HG03045 (cell line): Measurements from ENCODE around the gene GRAMD1A.
"Not testable (repeated sequence)": the region's sequence is repeated elsewhere in the genome, so short reads cannot be mapped to it uniquely, and the experiment has no call there.

Experiments used
- ATAC-seq: cut with Tn5 transposase; IDR thresholded peaks from one replicate; pipeline ENCODE4 v1.9.1; 2021; ENCODE audit warnings: mild to moderate bottlenecking, moderate library complexity; ENCODE audit not compliant: unreplicated experiment

The GRAMD1A gene

GRCh38 chr19:35015954-35016351 is 15.8 kb downstream of the GRAMD1A start:
- ATAC-seq, result no peak

- no peak for ATAC-seq
Observed at GRCh38 chr19:35017507-35017906, 17.4 kb downstream of the GRAMD1A start.

- no peak for ATAC-seq
Observed at GRCh38 chr19:35018379-35018778, 18.3 kb downstream of the GRAMD1A start.

GRCh38 chr19:35019144-35019543 is 19.0 kb downstream of the GRAMD1A start:
- no peak for ATAC-seq

- ATAC-seq, result no peak
Observed at GRCh38 chr19:35021016-35021415, 20.9 kb downstream of the GRAMD1A start.

- no peak for ATAC-seq
Observed at GRCh38 chr19:35021596-35021995, 21.5 kb downstream of the GRAMD1A start.

- ATAC-seq, result no peak
Observed at GRCh38 chr19:35022460-35022859, 22.3 kb downstream of the GRAMD1A start.

GRCh38 chr19:35023428-35023827 is 23.3 kb downstream of the GRAMD1A start:
- ATAC-seq, result no peak

GRCh38 chr19:35024095-35024494 is 24.0 kb downstream of the GRAMD1A start:
- ATAC-seq, result no peak

- no peak for ATAC-seq
Observed at GRCh38 chr19:35025969-35026368, 25.8 kb downstream of the GRAMD1A start.

GRCh38 chr19:35026418-35026817 is 26.3 kb downstream of the GRAMD1A start:
- ATAC-seq, result no peak

GRCh38 chr19:35027009-35027408 is 26.9 kb downstream of the GRAMD1A start:
- ATAC-seq, result no peak

GRCh38 chr19:35027851-35028599 is 27.9 kb downstream of the GRAMD1A start:
- ATAC-seq, result no peak

- not testable (repeated sequence) for ATAC-seq
Observed at GRCh38 chr19:35028600-35028885, 28.4 kb downstream of the GRAMD1A start.

- ATAC-seq, result not testable (repeated sequence)
Observed at GRCh38 chr19:35029275-35029736, 29.2 kb downstream of the GRAMD1A start.

GRCh38 chr19:35029737-35030256 is 29.7 kb downstream of the GRAMD1A start:
- no peak for ATAC-seq

GRCh38 chr19:35030257-35031071 is 30.3 kb downstream of the GRAMD1A start, which contains the start of gene SCN1B:
Gene SCN1B (plus strand): TSS chr19:35030470. CDS start chr19:35030821, 351 bp downstream.
- ATAC-seq, result no peak

- ATAC-seq, result no peak
Observed at GRCh38 chr19:35031072-35031881, 31.2 kb downstream of the GRAMD1A start.

- ATAC-seq, result no peak
Observed at GRCh38 chr19:35032356-35032865, 32.3 kb downstream of the GRAMD1A start.

GRCh38 chr19:35033067-35034004 is 33.2 kb downstream of the GRAMD1A start:
- ATAC-seq, result no peak
